Kidney capillary endothelial cell (primary cell): ENCODE measurements around the gene BLTP3B.
A peak's percentile ranks its signal among the peaks of the same experiment; 100 is the strongest.
"Not testable (repeated sequence)": the region's sequence is repeated elsewhere in the genome, so short reads cannot be mapped to it uniquely, and the experiment has no call there.

Source experiments
- DNase-seq: peaks from one replicate; pipeline ENCODE4 v3.0.0-alpha.2; 2018; ENCODE audit warnings: low spot score

Gene BLTP3B, protein sequence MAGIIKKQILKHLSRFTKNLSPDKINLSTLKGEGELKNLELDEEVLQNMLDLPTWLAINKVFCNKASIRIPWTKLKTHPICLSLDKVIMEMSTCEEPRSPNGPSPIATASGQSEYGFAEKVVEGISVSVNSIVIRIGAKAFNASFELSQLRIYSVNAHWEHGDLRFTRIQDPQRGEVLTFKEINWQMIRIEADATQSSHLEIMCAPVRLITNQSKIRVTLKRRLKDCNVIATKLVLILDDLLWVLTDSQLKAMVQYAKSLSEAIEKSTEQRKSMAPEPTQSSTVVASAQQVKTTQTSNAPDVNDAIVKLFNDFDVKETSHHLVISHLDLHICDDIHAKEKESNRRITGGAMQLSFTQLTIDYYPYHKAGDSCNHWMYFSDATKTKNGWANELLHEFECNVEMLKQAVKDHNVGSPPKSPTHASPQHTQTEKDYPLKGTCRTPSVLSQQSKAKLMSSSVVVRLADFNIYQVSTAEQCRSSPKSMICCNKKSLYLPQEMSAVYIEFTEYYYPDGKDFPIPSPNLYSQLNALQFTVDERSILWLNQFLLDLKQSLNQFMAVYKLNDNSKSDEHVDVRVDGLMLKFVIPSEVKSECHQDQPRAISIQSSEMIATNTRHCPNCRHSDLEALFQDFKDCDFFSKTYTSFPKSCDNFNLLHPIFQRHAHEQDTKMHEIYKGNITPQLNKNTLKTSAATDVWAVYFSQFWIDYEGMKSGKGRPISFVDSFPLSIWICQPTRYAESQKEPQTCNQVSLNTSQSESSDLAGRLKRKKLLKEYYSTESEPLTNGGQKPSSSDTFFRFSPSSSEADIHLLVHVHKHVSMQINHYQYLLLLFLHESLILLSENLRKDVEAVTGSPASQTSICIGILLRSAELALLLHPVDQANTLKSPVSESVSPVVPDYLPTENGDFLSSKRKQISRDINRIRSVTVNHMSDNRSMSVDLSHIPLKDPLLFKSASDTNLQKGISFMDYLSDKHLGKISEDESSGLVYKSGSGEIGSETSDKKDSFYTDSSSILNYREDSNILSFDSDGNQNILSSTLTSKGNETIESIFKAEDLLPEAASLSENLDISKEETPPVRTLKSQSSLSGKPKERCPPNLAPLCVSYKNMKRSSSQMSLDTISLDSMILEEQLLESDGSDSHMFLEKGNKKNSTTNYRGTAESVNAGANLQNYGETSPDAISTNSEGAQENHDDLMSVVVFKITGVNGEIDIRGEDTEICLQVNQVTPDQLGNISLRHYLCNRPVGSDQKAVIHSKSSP (N-terminal part only)

DNA sequence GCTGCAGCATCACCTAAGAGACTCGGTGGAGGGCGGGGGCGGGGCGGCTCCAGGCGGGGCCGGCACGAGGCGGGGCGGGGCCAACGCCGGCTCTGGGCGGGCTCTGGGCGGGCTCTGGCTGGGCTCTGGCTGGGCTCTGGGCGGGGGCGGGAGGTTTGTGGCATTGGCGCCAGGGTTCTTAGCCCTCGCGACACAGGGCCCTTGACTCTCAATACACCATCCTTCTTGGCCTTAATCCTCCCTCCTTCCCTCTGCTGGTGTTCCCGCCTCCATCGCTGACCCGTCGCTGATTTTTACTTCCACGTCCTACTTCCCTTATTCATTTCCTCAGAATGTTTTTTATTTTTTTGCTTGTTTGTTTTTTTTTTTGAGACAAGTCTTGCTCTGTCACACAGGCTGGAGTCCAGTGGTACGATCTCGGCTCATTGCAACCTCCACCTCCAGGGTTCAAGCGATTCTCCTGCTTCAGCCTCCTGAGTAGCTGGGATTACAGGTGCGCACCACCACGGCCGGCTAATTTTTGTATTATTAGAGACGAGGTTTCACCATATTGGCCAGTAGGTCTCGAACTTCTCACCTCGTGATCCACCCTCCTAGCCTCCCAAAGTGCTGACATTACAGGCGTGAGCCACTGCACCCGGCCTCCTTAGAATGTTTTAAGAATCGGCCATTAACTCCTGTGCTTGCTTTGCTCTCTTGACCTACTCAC, at the start of gene BLTP3B:
Gene BLTP3B, minus strand, starts transcription at position 24 of the 709 bp plus-strand sequence. CDS start 239 bp downstream, outside the sequence.
- peak; percentile 75 for DNase-seq

- no peak for DNase-seq
Measured at GRCh38 chr12:100189636-100190394, 47.1 kb upstream of the BLTP3B start.

DNA sequence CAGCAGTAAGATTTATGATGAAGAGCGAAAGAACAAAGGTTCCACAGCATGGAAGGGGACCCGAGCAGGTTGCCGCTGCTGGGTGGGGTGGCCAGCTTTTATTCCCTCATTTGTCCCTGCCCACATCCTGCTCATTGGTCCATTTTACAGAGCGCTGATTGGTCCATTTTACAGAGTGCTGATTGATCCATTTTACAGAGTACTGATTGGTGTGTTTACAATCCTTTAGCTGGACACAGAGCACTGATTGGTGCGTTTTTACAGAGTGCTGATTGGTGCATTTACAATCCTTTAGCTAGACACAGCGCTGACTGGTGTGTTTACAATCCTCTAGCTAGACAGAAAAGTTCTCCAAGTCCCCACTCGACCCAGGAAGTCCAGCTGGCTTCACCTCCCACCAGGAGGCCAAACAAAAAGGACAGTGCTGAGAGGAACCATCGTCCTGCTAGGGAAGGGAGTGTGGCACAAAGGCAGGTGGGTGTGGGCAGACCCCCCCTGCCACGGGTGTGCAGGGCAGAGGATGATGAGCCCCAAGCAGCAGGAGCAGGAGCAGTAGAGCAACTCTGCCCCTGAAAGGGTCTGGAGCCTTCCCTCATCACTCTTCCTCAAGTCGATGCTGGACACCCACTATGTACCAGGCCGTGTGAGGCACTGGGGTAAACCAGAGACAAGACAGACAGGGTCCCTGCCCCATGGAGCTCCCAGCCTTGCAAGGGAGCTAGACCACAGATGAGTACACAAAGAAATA, 46.4 kb upstream of the BLTP3B start:
- not testable (repeated sequence) for DNase-seq

DNA sequence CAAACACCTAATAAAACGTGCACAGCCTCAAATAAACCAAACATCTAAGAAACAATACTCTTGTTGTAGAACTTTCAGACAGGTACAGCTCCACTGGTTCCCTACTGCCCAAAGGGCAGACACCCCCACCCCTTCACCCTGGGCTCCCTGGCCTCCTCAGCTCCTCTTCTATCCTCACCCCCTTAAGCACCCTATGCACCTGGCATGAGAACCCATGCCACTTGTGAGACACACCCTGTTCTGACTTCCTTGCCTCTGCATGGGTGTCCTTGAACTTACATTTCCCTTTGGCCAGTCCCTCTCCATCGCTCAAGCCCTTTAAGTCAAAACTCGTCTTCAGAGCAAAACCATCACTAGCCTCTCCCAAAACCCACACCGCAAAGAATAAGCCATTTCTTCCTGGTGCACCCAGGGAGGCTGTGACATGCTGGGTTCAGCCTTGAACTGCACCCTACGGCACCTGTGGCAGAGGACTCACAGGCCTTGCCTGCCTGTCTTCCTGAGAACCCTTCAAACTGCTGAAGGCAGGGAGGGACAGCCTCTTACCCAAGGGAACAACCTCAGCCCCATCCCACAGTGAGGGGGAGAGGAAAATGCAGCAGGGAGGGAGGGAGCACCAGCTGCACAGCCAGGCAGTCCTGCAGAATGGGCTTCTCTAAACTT, 45.3 kb upstream of the BLTP3B start:
- no peak for DNase-seq

GRCh38 chr12:100187068-100187467, 44.4 kb upstream of the BLTP3B start:
- no peak for DNase-seq

GRCh38 chr12:100186071-100186470, 43.4 kb upstream of the BLTP3B start:
- no peak for DNase-seq

DNA sequence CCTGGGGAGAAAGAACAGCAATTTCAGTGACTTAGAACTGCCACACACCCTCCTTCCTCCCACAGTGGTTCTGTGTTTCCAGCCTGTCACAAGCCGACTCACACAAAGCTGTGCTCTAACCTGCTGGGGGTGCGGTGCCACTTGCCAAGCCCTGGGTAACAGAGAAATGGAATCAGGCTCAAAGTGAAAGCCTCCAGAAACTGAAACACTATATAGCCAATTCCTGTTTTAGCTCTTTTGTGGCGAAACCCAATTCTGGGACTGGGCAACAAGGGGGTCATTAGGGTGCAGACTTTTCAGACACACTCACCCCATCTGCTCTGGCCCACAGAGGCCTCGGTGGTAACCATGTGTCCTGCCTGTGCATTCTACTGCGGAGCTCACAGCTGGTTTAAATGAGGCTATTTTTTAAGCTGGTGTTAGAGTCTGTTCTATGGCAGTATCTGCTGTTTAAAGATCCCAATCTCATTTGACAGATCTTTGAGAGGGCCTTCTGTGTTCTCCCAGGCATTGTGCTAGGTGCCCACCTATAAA, 42.8 kb upstream of the BLTP3B start:
- no peak for DNase-seq

- DNase-seq = no peak
Measured at GRCh38 chr12:100184549-100185145, 42.0 kb upstream of the BLTP3B start.

DNA sequence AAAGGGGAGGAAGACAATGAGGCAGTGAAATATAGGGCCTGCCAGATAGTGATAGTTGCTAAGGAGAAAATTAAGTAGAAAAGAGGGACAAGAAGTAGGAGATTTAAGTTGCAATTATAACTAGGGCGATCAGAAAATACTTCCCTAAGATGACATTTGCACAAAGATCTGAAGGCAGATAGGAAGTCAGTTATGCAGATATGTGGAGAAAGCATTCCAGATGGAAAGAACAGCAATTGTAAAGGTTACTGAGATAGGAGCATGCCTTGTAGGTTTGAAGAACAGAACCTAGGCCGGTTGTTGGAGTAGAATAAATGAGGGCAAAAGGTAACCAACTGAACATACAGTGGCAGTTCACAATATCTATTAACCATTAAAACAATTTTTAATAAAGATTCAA, 36.6 kb upstream of the BLTP3B start:
- DNase-seq = no peak

- DNase-seq = not testable (repeated sequence)
Measured at GRCh38 chr12:100176493-100176892, 33.8 kb upstream of the BLTP3B start.

DNA sequence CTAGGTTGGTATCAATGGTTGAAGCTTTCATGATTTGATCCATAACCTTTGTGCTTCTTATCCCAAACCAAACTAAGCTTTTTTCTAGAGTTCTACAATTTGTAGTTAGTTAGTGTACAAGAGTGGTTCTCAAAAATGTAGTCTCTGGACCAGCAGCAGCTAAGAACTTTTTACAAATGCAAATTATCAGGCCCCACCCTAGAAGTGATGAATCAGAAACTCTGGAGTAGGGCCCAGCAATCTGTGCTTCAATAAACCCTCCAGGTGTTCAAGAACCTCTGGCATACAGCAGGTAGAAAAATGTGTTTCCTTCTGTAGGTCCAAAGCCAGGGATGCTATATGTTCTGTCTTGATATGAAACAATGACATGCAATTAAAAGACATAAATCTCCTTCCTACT, 31.8 kb upstream of the BLTP3B start:
- no peak for DNase-seq

DNA sequence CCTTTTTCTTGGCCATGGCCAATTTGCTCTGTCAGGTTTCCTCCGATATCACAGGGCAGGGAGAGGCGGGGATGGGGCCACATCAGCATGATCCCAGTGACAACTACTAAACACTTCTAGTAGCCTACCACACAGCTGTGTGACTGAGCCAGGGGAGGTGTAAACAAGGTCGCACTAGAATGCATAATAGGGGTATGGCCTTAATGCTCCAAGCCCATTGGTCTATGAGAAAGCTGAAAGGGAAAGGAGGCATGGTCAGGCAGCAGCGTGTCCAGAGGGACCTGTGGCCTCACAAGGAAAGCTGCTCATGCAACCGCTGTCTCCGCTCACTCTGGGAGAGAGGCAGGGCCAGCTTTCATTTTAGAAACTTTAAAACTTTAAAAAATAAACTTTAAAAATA, 30.4 kb upstream of the BLTP3B start:
- DNase-seq = no peak

- DNase-seq = no peak
Measured at GRCh38 chr12:100171248-100171647, 28.6 kb upstream of the BLTP3B start.

GRCh38 chr12:100170313-100170858, 27.7 kb upstream of the BLTP3B start:
- DNase-seq = no peak

DNA sequence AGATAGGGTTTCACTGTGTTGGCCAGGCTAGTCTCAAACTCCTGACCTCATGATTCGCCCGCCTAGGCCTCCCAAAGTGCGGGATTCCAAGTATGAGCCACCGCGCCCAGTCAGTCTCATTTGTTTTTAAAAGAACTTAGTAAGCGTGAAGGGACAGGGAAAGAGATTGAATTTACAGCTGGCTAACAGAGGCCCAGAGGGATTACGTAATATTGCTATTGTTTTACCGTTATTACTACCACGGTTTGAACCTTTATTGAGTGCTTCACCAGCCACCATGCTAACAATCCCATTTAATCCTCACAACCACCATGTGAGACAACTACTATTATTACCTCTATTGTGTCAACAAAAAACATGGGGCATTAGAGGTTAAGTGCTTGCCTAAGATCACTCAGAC, 26.7 kb upstream of the BLTP3B start:
- no peak for DNase-seq

- DNase-seq = no peak
Measured at GRCh38 chr12:100168562-100168961, 25.9 kb upstream of the BLTP3B start.

- DNase-seq = no peak
Measured at GRCh38 chr12:100166232-100166631, 23.6 kb upstream of the BLTP3B start.

DNA sequence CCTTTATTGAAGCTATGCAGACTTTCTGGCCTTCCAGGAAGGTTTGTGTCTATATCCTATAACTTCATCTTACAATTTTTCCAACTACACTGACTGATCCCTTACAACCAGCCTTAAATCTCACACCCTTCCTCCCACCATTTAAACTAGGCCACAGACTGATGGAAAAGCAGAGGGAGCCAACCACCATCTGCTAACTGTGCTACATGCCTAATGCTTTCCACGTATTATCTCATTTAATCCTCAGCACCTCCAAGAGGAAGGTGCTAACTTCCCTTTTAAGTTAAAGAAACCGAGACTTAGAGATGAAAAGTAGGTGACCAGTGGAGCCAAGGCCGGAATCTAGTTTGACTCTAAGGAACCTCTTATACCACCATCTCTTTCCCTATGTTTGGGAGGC, 22.7 kb upstream of the BLTP3B start:
- no peak for DNase-seq
